Measurements from ENCODE around the gene ZNF697.

- TF ChIP-seq, protein P1, sequence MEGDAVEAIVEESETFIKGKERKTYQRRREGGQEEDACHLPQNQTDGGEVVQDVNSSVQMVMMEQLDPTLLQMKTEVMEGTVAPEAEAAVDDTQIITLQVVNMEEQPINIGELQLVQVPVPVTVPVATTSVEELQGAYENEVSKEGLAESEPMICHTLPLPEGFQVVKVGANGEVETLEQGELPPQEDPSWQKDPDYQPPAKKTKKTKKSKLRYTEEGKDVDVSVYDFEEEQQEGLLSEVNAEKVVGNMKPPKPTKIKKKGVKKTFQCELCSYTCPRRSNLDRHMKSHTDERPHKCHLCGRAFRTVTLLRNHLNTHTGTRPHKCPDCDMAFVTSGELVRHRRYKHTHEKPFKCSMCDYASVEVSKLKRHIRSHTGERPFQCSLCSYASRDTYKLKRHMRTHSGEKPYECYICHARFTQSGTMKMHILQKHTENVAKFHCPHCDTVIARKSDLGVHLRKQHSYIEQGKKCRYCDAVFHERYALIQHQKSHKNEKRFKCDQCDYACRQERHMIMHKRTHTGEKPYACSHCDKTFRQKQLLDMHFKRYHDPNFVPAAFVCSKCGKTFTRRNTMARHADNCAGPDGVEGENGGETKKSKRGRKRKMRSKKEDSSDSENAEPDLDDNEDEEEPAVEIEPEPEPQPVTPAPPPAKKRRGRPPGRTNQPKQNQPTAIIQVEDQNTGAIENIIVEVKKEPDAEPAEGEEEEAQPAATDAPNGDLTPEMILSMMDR (conservative IDR thresholded peaks at IDR 0.05; ENCODE audit: low read depth, low read length): no peak
- no peak for TF ChIP-seq EZH2 (IDR thresholded peaks at IDR 0.05; ENCODE audit: borderline replicate concordance, low read depth, low read length, poor library complexity, severe bottlenecking)
Observed at GRCh38 chr1:119653839-119654170, 5.7 kb upstream of the ZNF697 start.

All from A673 (cell line).